ENCODE measurements around the gene CERCAM.

The CERCAM gene

GRCh38 chr9:128382261-128382660 is 38.4 kb upstream of the CERCAM start:
- DNase-seq (ENCODE audit: low read depth): no peak
- no peak for TF ChIP-seq CTCF (IDR thresholded peaks at IDR 0.05; ENCODE audit: low read depth, low read length, missing control alignments)
- no peak overlapping the region for H3K4me3 ChIP-seq (ENCODE audit: low read depth, low read length)

- no peak overlapping the region for H3K4me3 ChIP-seq (ENCODE audit: low read depth, low read length)
- DNase-seq (ENCODE audit: low read depth): no peak
- TF ChIP-seq CTCF (IDR thresholded peaks at IDR 0.05; ENCODE audit: low read depth, low read length, missing control alignments): no peak
Measured at GRCh38 chr9:128383007-128383753, 37.5 kb upstream of the CERCAM start.

- TF ChIP-seq CTCF (IDR thresholded peaks at IDR 0.05; ENCODE audit: low read depth, low read length, missing control alignments): no peak
- no peak overlapping the region for H3K4me3 ChIP-seq (ENCODE audit: low read depth, low read length)
- no peak for DNase-seq (ENCODE audit: low read depth)
Measured at GRCh38 chr9:128383791-128384190, 36.9 kb upstream of the CERCAM start.

GRCh38 chr9:128384801-128385495 is 35.7 kb upstream of the CERCAM start:
- TF ChIP-seq CTCF (IDR thresholded peaks at IDR 0.05; ENCODE audit: low read depth, low read length, missing control alignments): no peak
- no peak for DNase-seq (ENCODE audit: low read depth)
- no peak overlapping the region for H3K4me3 ChIP-seq (ENCODE audit: low read depth, low read length)

- no peak for TF ChIP-seq CTCF (IDR thresholded peaks at IDR 0.05; ENCODE audit: low read depth, low read length, missing control alignments)
- H3K4me3 ChIP-seq (ENCODE audit: low read depth, low read length): no peak overlapping the region
- DNase-seq (ENCODE audit: low read depth): no peak
Measured at GRCh38 chr9:128385496-128386460, 34.9 kb upstream of the CERCAM start.

GRCh38 chr9:128388150-128388549 is 32.5 kb upstream of the CERCAM start:
- no peak for DNase-seq (ENCODE audit: low read depth)
- no peak for TF ChIP-seq CTCF (IDR thresholded peaks at IDR 0.05; ENCODE audit: low read depth, low read length, missing control alignments)
- H3K4me3 ChIP-seq (ENCODE audit: low read depth, low read length): no peak overlapping the region
